Measurements from ENCODE around the gene RFX3.
A peak's percentile ranks its signal among the peaks of the same experiment; 100 is the strongest.

Gene RFX3

GRCh38 chr9:3431890-3432289 is 93.9 kb downstream of the RFX3 start:
- DNase-seq: no peak

DNA sequence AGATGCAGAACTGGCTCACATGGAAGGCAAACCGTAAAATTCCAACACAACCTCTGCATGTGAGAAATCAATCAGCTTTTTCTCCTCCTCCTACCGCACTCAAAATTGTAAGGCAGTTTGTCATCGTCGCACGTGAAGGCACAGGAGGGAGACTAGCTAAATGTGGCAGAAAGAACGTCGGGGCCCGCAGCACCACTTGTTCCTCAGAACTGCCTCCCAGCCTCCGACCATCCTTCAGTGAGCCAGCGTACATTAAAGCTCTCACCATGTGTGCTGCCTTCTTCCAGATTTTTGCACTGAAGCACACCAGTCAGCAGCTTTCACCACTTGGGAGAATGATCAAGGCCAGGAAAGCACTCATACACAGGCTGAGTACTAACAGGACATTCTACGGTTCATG is 105.9 kb downstream of the RFX3 start:
- DNase-seq: no peak

DNA sequence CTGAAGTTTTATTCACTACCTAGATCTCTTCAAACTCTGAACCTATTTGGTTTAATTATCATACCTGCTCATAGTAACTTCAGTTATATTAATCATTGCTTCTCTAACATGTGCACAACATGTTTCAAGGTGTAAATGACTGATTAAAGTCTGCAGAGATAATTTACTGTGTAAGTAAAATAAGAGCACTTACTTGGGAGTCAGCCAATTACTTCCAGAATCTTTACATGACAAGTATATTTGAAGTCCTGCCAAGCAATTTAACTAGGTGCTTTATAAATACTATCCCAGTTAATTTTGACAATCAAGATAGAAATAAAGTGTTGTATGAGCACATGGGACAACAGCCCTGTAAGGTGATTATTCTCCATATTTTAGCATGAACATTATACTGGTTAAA is 109.9 kb downstream of the RFX3 start:
- DNase-seq: no peak

GRCh38 chr9:3413984-3414383 is 111.8 kb downstream of the RFX3 start:
- DNase-seq: no peak

GRCh38 chr9:3410461-3410860 is 115.3 kb downstream of the RFX3 start:
- no peak for DNase-seq

GRCh38 chr9:3409453-3409852 is 116.3 kb downstream of the RFX3 start:
- no peak for DNase-seq

DNA sequence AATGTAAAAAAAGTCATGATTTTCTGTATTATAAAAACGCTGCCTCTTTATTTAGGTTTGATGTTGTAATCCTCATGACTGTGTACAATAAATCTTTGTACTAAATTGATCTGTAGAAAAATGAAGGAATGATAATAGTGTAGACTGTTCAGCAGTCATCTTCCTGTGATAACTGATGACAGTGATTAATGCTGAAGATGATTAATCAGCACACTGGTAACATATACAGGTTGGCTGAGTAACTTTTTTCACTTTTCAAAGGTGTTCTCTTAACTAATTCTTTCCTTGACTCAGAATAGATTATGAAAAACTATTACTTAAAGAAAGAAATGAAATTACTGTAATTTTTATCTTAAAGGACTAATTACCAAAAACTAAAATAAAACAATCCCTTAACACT is 122.5 kb downstream of the RFX3 start:
- no peak for DNase-seq

GRCh38 chr9:3401221-3401954 is 124.4 kb downstream of the RFX3 start:
- DNase-seq: no peak

DNA sequence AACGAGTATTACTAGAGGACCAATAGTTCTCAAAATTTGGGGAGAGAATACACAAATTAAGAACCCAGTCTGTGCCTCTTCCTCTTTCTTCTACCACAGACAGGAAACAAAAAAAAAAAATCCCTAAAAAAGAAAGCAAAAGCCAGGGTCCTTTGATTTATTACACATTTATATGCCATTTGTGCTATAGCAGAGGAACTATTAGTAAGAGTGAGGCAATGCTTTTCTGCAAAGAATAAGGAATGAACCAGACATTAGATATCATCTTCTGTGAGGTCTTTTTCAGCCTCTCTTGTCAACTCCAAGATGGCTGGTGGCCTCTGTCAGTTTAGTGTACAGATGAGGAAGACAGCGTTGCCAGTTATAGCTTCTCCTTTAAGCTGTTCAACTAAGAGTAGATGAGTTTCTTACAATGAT is 127.6 kb downstream of the RFX3 start:
- peak in 2 of 5 donors; percentile 3 to 4 for DNase-seq

- no peak for DNase-seq
Measured at GRCh38 chr9:3397766-3398165, 128.0 kb downstream of the RFX3 start.

DNA sequence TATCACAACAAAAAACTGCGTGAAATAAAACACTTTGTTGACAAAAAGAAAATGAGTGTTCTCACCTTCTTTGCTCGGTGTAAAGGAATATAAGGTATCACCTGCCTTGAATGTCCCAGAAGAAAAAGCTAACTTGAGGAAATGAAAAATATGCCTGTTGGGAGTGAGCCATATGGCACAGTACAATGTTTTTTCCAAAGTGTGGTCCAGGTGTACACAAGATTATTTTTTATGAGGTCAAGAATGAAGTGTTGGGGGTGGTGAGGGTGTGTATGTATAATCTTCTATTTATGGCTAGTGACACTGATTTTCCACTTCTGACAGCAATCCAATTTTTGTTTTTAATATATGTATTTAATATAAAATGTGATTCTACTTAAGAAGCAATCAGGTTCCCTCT is 134.4 kb downstream of the RFX3 start:
- DNase-seq: no peak

GRCh38 chr9:3386753-3387152 is 139.0 kb downstream of the RFX3 start:
- DNase-seq: no peak

DNA sequence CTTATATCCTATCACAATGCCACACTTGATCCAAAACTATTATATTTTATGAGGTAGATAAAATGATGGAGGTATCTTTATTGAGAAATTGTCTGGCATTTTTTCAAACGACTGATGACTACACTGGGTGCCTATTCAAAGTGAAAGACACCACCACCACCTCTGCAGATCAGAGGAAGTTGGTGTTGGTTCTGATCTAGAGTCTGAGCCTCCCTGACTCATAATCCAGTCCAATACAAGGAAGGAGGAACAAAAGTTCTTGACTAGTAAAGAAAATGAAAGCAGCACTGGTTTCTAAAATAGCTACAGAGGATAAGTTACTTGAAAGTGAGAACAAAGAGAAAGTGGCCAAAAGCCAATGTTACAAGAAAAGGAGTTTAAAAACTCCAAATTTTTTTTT is 139.9 kb downstream of the RFX3 start:
- peak in 1 of 5 donors; percentile 79 for DNase-seq

GRCh38 chr9:3371842-3372241 is 154.0 kb downstream of the RFX3 start:
- DNase-seq: no peak

- DNase-seq: no peak
Measured at GRCh38 chr9:3370715-3371114, 155.1 kb downstream of the RFX3 start.

- no peak for DNase-seq
Measured at GRCh38 chr9:3367185-3367584, 158.6 kb downstream of the RFX3 start.

GRCh38 chr9:3361689-3362392 is 164.0 kb downstream of the RFX3 start:
- no peak for DNase-seq

DNA sequence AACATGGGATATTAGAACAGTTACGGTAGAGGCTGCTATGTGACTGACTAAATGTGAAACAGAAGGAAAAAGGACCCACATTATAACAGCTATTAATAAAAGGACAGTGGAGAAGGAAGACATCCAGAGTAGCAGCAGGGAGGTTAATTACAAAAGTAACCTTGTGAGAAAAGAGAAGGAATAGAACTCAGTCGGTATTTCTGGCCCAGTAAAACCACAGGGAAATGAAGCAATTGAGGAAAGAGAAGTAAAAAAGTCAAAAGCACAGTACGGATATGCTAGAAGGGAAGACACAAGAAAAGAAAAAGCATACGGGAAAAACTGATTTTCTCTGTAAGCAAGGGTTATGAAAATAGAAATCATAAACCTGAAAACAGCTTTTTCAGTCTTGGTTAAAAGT is 164.7 kb downstream of the RFX3 start:
- DNase-seq: no peak

DNA sequence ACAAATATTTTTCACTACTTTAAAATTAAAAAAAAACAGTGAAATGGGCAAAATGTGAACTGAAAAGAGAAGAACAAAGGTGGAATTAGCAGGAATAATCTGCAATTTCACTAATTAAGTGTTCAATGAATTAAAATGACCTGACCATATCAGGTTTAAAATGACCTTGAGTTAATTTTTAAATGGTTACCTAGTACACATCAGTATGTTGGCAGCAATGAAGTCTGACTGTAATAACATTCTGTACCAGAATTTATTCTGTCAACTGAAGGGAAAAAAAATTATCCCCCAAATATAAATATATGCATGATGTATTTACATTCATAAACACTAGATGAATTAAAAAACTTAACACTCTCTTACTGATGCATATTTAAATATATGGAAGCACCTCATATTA is 165.6 kb downstream of the RFX3 start:
- no peak for DNase-seq

GRCh38 chr9:3359778-3360177 is 166.0 kb downstream of the RFX3 start:
- DNase-seq: no peak

DNA sequence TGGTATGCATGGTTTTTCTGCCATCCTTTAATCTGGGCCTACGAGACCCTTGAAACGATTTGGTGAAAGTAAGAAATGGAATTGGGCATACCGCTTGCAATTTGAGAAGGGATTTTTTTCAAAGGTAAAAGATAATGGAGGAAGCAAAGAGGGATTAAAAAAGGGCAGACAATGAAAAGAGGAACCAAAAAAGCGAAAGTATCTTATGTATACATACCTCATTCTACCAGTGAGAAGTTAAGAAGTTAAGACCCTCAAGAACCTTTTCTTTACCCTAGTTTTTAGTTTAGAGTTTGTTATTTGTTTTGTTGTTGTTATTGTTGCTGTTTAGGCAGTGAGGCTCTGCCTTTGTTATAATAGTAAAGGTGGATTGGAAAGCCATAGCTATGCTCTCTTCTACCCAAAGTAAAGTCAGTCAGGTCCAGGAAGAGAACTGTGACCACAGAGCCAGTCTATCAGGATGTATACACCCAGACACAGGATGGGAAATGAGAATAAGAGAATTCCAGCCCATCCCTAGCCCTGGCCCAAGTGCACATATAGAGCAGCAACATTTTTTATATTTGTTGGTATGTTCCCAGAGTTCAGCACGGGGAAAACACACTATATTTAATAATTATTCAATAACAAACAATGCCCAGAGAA is 166.6 kb downstream of the RFX3 start:
- DNase-seq: no peak

GRCh38 chr9:3348169-3348568 is 177.6 kb downstream of the RFX3 start:
- DNase-seq: no peak

- no peak for DNase-seq
Measured at GRCh38 chr9:3346549-3346948, 179.3 kb downstream of the RFX3 start.

DNA sequence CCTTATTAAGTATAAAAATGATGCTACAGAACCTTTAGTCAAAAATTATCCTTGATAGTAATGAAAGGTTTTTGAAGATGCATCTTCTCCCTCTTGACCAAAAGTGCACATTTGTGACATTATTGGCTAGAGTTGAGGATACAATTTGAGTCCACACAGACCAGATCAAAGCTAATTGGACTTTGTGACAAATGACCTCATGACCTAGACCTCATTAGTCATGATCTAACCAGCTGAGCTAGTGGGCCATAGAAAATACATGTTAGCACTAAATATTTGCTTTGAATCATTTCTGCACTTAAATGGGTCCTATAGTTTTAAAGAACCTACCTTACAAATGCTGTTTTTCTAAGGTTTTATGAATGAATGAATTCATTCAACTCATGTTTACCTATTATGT is 182.1 kb downstream of the RFX3 start:
- DNase-seq: no peak

Data from T-helper 1 cell (primary cell).